ENCODE measurements around the gene OR2A14.
"Not testable (repeated sequence)": the region's sequence is repeated elsewhere in the genome, so short reads cannot be mapped to it uniquely, and the experiment has no call there.

OR2A14 gene

GRCh38 chr7:144113651-144114050 is 9.3 kb upstream of the OR2A14 start:
- no peak overlapping the region for H3K9ac ChIP-seq (ENCODE audit: low read length)
- no peaks in the 10 kb centered on the region for H3K36me3 ChIP-seq (ENCODE audit: insufficient read depth, low read length)

GRCh38 chr7:144118341-144118740 is 4.6 kb upstream of the OR2A14 start:
- Histone ChIP-seq H3K9ac (ENCODE audit: low read length) (no peak overlapping the region), H3K9me3 (ENCODE audit: low read length) (no peaks in the 10 kb centered on the region), H3K27me3 (ENCODE audit: control insufficient read depth in 1 of 2, insufficient read depth in 2 of 2, low read length in 2 of 2) (no peaks in the 10 kb centered on the region), H3K4me1 (ENCODE audit: insufficient read depth, low read length) (no peaks in the 10 kb centered on the region), H3K4me3 (ENCODE audit: low read depth in 1 of 2, low read length in 2 of 2) (no peak overlapping the region), H3K27ac (ENCODE audit: low read depth, low read length) (no peak overlapping the region), H3K36me3 (ENCODE audit: insufficient read depth, low read length) (no peaks in the 10 kb centered on the region)

More at GRCh38 chr7:144113651-144114050, 9.3 kb upstream of the OR2A14 start:
- Histone ChIP-seq H3K4me3 (ENCODE audit: low read depth in 1 of 2, low read length in 2 of 2) (no peak overlapping the region), H3K9me3 (ENCODE audit: low read length) (no peaks in the 10 kb centered on the region), H3K27ac (ENCODE audit: low read depth, low read length) (no peak overlapping the region), H3K27me3 (ENCODE audit: control insufficient read depth in 1 of 2, insufficient read depth in 2 of 2, low read length in 2 of 2) (no peaks in the 10 kb centered on the region), H3K4me1 (ENCODE audit: insufficient read depth, low read length) (no peaks in the 10 kb centered on the region)

GRCh38 chr7:144127714-144128334 is 4.8 kb downstream of the OR2A14 start:
- H3K4me1 ChIP-seq (ENCODE audit: insufficient read depth, low read length) = no peaks in the 10 kb centered on the region
- no peak overlapping the region for H3K27ac ChIP-seq (ENCODE audit: low read depth, low read length)
- H3K36me3 ChIP-seq (ENCODE audit: insufficient read depth, low read length) = no peaks in the 10 kb centered on the region
- no peak overlapping the region for H3K9ac ChIP-seq (ENCODE audit: low read length)
- H3K9me3 ChIP-seq (ENCODE audit: low read length) = no peaks in the 10 kb centered on the region
- no peak overlapping the region for H3K4me3 ChIP-seq (ENCODE audit: low read depth in 1 of 2, low read length in 2 of 2)
- H3K27me3 ChIP-seq (ENCODE audit: control insufficient read depth in 1 of 2, insufficient read depth in 2 of 2, low read length in 2 of 2) = no peaks in the 10 kb centered on the region

GRCh38 chr7:144129601-144130000 is 6.6 kb downstream of the OR2A14 start:
- H3K27ac ChIP-seq (ENCODE audit: low read depth, low read length); H3K27me3 ChIP-seq (ENCODE audit: control insufficient read depth in 1 of 2, insufficient read depth in 2 of 2, low read length in 2 of 2); H3K9ac ChIP-seq (ENCODE audit: low read length); H3K4me1 ChIP-seq (ENCODE audit: insufficient read depth, low read length); H3K4me3 ChIP-seq (ENCODE audit: low read depth in 1 of 2, low read length in 2 of 2); H3K36me3 ChIP-seq (ENCODE audit: insufficient read depth, low read length); H3K9me3 ChIP-seq (ENCODE audit: low read length): not testable (repeated sequence)

GRCh38 chr7:144130730-144131129 is 7.8 kb downstream of the OR2A14 start:
- Histone ChIP-seq H3K9ac (ENCODE audit: low read length) (no peak overlapping the region), H3K27me3 (ENCODE audit: control insufficient read depth in 1 of 2, insufficient read depth in 2 of 2, low read length in 2 of 2) (no peaks in the 10 kb centered on the region), H3K27ac (ENCODE audit: low read depth, low read length) (no peak overlapping the region), H3K36me3 (ENCODE audit: insufficient read depth, low read length) (no peaks in the 10 kb centered on the region), H3K4me3 (ENCODE audit: low read depth in 1 of 2, low read length in 2 of 2) (no peak overlapping the region), H3K4me1 (ENCODE audit: insufficient read depth, low read length) (no peaks in the 10 kb centered on the region), H3K9me3 (ENCODE audit: low read length) (no peaks in the 10 kb centered on the region)

GRCh38 chr7:144132262-144132661 is 9.3 kb downstream of the OR2A14 start:
- no peaks in the 10 kb centered on the region for H3K9me3 ChIP-seq (ENCODE audit: low read length)
- no peak overlapping the region for H3K27ac ChIP-seq (ENCODE audit: low read depth, low read length)
- no peak overlapping the region for H3K9ac ChIP-seq (ENCODE audit: low read length)
- no peaks in the 10 kb centered on the region for H3K27me3 ChIP-seq (ENCODE audit: control insufficient read depth in 1 of 2, insufficient read depth in 2 of 2, low read length in 2 of 2)
- H3K4me3 ChIP-seq (ENCODE audit: low read depth in 1 of 2, low read length in 2 of 2) = no peak overlapping the region
- no peaks in the 10 kb centered on the region for H3K4me1 ChIP-seq (ENCODE audit: insufficient read depth, low read length)
- H3K36me3 ChIP-seq (ENCODE audit: insufficient read depth, low read length) = no peaks in the 10 kb centered on the region

- Histone ChIP-seq H3K4me3 (ENCODE audit: low read depth in 1 of 2, low read length in 2 of 2) (no peak overlapping the region), H3K36me3 (ENCODE audit: insufficient read depth, low read length) (no peaks in the 10 kb centered on the region), H3K4me1 (ENCODE audit: insufficient read depth, low read length) (no peaks in the 10 kb centered on the region), H3K9ac (ENCODE audit: low read length) (no peak overlapping the region), H3K27ac (ENCODE audit: low read depth, low read length) (no peak overlapping the region), H3K27me3 (ENCODE audit: control insufficient read depth in 1 of 2, insufficient read depth in 2 of 2, low read length in 2 of 2) (no peaks in the 10 kb centered on the region), H3K9me3 (ENCODE audit: low read length) (no peaks in the 10 kb centered on the region)
These were observed 10.3 kb downstream of the OR2A14 start for GRCh38 chr7:144133307-144133706.

- H3K4me3 ChIP-seq (ENCODE audit: low read depth in 1 of 2, low read length in 2 of 2) = no peak overlapping the region
- H3K27ac ChIP-seq (ENCODE audit: low read depth, low read length) = no peak overlapping the region
- no peaks in the 10 kb centered on the region for H3K27me3 ChIP-seq (ENCODE audit: control insufficient read depth in 1 of 2, insufficient read depth in 2 of 2, low read length in 2 of 2)
- no peak overlapping the region for H3K9ac ChIP-seq (ENCODE audit: low read length)
- H3K36me3 ChIP-seq (ENCODE audit: insufficient read depth, low read length) = no peaks in the 10 kb centered on the region
- H3K4me1 ChIP-seq (ENCODE audit: insufficient read depth, low read length) = no peaks in the 10 kb centered on the region
- no peaks in the 10 kb centered on the region for H3K9me3 ChIP-seq (ENCODE audit: low read length)
These were observed 11.1 kb downstream of the OR2A14 start for GRCh38 chr7:144134116-144134515.

- H3K36me3 ChIP-seq (ENCODE audit: insufficient read depth, low read length) = no peaks in the 10 kb centered on the region
- H3K27me3 ChIP-seq (ENCODE audit: control insufficient read depth in 1 of 2, insufficient read depth in 2 of 2, low read length in 2 of 2) = no peaks in the 10 kb centered on the region
These were observed 14.5 kb downstream of the OR2A14 start for GRCh38 chr7:144137501-144137900.

GRCh38 chr7:144142187-144142586 is 19.2 kb downstream of the OR2A14 start:
- Histone ChIP-seq H3K9me3 (ENCODE audit: low read length) (no peaks in the 10 kb centered on the region), H3K4me1 (ENCODE audit: insufficient read depth, low read length) (no peaks in the 10 kb centered on the region), H3K4me3 (ENCODE audit: low read depth in 1 of 2, low read length in 2 of 2) (no peak overlapping the region), H3K36me3 (ENCODE audit: insufficient read depth, low read length) (no peaks in the 10 kb centered on the region), H3K27ac (ENCODE audit: low read depth, low read length) (no peak overlapping the region), H3K27me3 (ENCODE audit: control insufficient read depth in 1 of 2, insufficient read depth in 2 of 2, low read length in 2 of 2) (no peaks in the 10 kb centered on the region), H3K9ac (ENCODE audit: low read length) (no peak overlapping the region)

More at GRCh38 chr7:144137501-144137900, 14.5 kb downstream of the OR2A14 start:
- H3K9me3 ChIP-seq (ENCODE audit: low read length) = no peaks in the 10 kb centered on the region
- H3K9ac ChIP-seq (ENCODE audit: low read length) = no peak overlapping the region
- H3K4me3 ChIP-seq (ENCODE audit: low read depth in 1 of 2, low read length in 2 of 2) = no peak overlapping the region
- H3K4me1 ChIP-seq (ENCODE audit: insufficient read depth, low read length) = no peaks in the 10 kb centered on the region
- H3K27ac ChIP-seq (ENCODE audit: low read depth, low read length) = no peak overlapping the region

GRCh38 chr7:144144426-144144825 is 21.4 kb downstream of the OR2A14 start:
- Histone ChIP-seq H3K9ac (ENCODE audit: low read length) (no peak overlapping the region), H3K4me1 (ENCODE audit: insufficient read depth, low read length) (no peaks in the 10 kb centered on the region), H3K27ac (ENCODE audit: low read depth, low read length) (no peak overlapping the region), H3K27me3 (ENCODE audit: control insufficient read depth in 1 of 2, insufficient read depth in 2 of 2, low read length in 2 of 2) (no peaks in the 10 kb centered on the region), H3K4me3 (ENCODE audit: low read depth in 1 of 2, low read length in 2 of 2) (no peak overlapping the region), H3K36me3 (ENCODE audit: insufficient read depth, low read length) (no peaks in the 10 kb centered on the region), H3K9me3 (ENCODE audit: low read length) (no peaks in the 10 kb centered on the region)

- no peak overlapping the region for H3K27ac ChIP-seq (ENCODE audit: low read depth, low read length)
- no peaks in the 10 kb centered on the region for H3K27me3 ChIP-seq (ENCODE audit: control insufficient read depth in 1 of 2, insufficient read depth in 2 of 2, low read length in 2 of 2)
- no peak overlapping the region for H3K4me3 ChIP-seq (ENCODE audit: low read depth in 1 of 2, low read length in 2 of 2)
- no peaks in the 10 kb centered on the region for H3K4me1 ChIP-seq (ENCODE audit: insufficient read depth, low read length)
- no peak overlapping the region for H3K9ac ChIP-seq (ENCODE audit: low read length)
- H3K36me3 ChIP-seq (ENCODE audit: insufficient read depth, low read length) = no peaks in the 10 kb centered on the region
- no peaks in the 10 kb centered on the region for H3K9me3 ChIP-seq (ENCODE audit: low read length)
These were observed 25.4 kb downstream of the OR2A14 start for GRCh38 chr7:144148224-144148827.

All from muscle layer of colon (tissue), 2 donors.